K562 (cell line): ENCODE data around the gene HEMK1.

Source experiments
- ARID2 ChIP-seq: fragments of 450-650 bp; IDR thresholded peaks from 2 replicates; pipeline ENCODE4 v1.6.1; 2017; ENCODE audit warnings: antibody characterized with exemption, mild to moderate bottlenecking
- CTBP1 ChIP-seq: fragments of 450-650 bp; IDR thresholded peaks from 2 replicates; pipeline ENCODE4 v1.6.1; 2016; ENCODE audit warnings: borderline replicate concordance
- DMBX1 ChIP-seq: fragments of 250-450 bp; sonication (Bioruptor Pico); IDR thresholded peaks from 2 replicates; pipeline ENCODE4 v1.8.0; 2022; ENCODE audit warnings: inconsistent platforms, mild to moderate bottlenecking, moderate library complexity, borderline replicate concordance
- ELF2 ChIP-seq: fragments of 250-450 bp; sonication (Bioruptor Pico); IDR thresholded peaks from 2 replicates; pipeline ENCODE4 v1.5.0; 2021; ENCODE audit warnings: mild to moderate bottlenecking
- JUND ChIP-seq, 2 experiments: IDR thresholded peaks; 2 replicates in 1 of 2; 3 replicates in 1 of 2; pipeline ENCODE4 v1.6.1; 2011; ENCODE audit warnings: borderline replicate concordance in 2 of 2, low read depth in 2 of 2, low read length in 2 of 2, improper control_type of control experiment in 1 of 2, missing biosample characterization in 1 of 2, missing genetic modification characterization in 1 of 2, missing genetic modification reagents in 1 of 2
- POLR2A ChIP-seq: fragments of 450-650 bp; conservative IDR thresholded peaks from 2 replicates; pipeline ENCODE4 v1.6.1; 2016
- POLR3A ChIP-seq: IDR thresholded peaks from 2 replicates; pipeline ENCODE4 v1.6.1; 2011; ENCODE audit warnings: borderline replicate concordance, mild to moderate bottlenecking, moderate library complexity; ENCODE audit not compliant: insufficient read length, insufficient read depth; ENCODE audit errors: extremely low read depth
- RAD21 ChIP-seq, 2 experiments: fragments of 250-450 bp in 1 of 2; fragments of 450-650 bp in 1 of 2; sonication (Bioruptor Pico) in 1 of 2; formaldehyde crosslinking in 1 of 2; IDR thresholded peaks in 1 of 2; conservative IDR thresholded peaks in 1 of 2; 2 replicates each; pipeline versions ENCODE4 v1.4.0 to v1.8.0; 2020 to 2022; ENCODE audit warnings: mild to moderate bottlenecking in 2 of 2, moderate library complexity in 1 of 2
- TF ChIP-seq, protein P1 (sequence below): sonication (generic); formaldehyde crosslinking; IDR thresholded peaks from 2 replicates; pipeline ENCODE4 v1.8.1; 2023; ENCODE audit warnings: missing genetic modification reagents, mild to moderate bottlenecking, borderline replicate concordance

DNA sequence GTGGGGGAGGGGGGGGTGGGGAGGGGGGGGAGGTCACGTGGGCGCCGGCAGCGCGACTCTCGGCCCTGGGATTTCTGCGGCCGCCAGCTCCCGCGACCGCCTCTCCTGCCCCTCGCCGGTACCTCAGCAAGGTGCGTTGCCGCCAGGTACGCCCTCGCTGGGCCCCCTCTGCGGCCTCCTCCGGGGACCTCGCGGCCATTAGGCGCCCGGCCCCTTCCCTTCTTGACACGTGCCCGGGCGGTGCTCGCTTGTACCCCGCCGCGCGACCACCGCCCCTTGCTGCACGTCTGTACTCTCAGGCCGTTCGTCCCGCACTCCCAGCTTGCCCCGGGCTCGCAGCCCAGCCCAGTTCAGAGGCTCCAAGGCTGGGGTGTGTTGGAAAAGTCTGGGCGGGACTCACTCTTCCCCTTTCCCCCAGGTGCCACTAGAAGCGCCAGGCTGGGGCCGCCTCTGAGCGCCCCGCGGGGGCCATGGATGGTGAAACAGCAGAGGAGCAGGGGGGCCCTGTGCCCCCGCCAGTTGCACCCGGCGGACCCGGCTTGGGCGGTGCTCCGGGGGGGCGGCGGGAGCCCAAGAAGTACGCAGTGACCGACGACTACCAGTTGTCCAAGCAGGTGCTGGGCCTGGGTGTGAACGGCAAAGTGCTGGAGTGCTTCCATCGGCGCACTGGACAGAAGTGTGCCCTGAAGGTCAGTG is 47.9 kb downstream of the HEMK1 start, which contains the start of gene MAPKAPK3:
- TF ChIP-seq JUND (IDR thresholded peaks at IDR 0.05; ENCODE audit: borderline replicate concordance, low read depth, low read length) = no peak
- TF ChIP-seq JUND (tag; IDR thresholded peaks at IDR 0.05; ENCODE audit: borderline replicate concordance, low read depth, low read length) = no peak
- 0 out of 2 replicates have a peak, but pooled peaks have one; percentile 52 for TF ChIP-seq POLR2A
- TF ChIP-seq, protein P1, sequence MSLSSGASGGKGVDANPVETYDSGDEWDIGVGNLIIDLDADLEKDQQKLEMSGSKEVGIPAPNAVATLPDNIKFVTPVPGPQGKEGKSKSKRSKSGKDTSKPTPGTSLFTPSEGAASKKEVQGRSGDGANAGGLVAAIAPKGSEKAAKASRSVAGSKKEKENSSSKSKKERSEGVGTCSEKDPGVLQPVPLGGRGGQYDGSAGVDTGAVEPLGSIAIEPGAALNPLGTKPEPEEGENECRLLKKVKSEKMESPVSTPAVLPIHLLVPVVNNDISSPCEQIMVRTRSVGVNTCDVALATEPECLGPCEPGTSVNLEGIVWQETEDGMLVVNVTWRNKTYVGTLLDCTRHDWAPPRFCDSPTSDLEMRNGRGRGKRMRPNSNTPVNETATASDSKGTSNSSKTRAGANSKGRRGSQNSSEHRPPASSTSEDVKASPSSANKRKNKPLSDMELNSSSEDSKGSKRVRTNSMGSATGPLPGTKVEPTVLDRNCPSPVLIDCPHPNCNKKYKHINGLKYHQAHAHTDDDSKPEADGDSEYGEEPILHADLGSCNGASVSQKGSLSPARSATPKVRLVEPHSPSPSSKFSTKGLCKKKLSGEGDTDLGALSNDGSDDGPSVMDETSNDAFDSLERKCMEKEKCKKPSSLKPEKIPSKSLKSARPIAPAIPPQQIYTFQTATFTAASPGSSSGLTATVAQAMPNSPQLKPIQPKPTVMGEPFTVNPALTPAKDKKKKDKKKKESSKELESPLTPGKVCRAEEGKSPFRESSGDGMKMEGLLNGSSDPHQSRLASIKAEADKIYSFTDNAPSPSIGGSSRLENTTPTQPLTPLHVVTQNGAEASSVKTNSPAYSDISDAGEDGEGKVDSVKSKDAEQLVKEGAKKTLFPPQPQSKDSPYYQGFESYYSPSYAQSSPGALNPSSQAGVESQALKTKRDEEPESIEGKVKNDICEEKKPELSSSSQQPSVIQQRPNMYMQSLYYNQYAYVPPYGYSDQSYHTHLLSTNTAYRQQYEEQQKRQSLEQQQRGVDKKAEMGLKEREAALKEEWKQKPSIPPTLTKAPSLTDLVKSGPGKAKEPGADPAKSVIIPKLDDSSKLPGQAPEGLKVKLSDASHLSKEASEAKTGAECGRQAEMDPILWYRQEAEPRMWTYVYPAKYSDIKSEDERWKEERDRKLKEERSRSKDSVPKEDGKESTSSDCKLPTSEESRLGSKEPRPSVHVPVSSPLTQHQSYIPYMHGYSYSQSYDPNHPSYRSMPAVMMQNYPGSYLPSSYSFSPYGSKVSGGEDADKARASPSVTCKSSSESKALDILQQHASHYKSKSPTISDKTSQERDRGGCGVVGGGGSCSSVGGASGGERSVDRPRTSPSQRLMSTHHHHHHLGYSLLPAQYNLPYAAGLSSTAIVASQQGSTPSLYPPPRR (CRISPR knock-in tag) = no peak
- TF ChIP-seq DMBX1 (CRISPR knock-in tag) = no peak
- no peak for TF ChIP-seq RAD21 (CRISPR knock-in tag; conservative IDR thresholded peaks at IDR 0.05 in 1 of 2, IDR thresholded peaks at IDR 0.05 in 1 of 2)
- TF ChIP-seq ARID2 = no peak
- TF ChIP-seq POLR3A = no peak
- TF ChIP-seq ELF2 = no peak
- peak; percentile 21; the same call in 1 of the 2 replicates for TF ChIP-seq CTBP1
